ENCODE measurements around the gene SIVA1.

SIVA1 gene

DNA sequence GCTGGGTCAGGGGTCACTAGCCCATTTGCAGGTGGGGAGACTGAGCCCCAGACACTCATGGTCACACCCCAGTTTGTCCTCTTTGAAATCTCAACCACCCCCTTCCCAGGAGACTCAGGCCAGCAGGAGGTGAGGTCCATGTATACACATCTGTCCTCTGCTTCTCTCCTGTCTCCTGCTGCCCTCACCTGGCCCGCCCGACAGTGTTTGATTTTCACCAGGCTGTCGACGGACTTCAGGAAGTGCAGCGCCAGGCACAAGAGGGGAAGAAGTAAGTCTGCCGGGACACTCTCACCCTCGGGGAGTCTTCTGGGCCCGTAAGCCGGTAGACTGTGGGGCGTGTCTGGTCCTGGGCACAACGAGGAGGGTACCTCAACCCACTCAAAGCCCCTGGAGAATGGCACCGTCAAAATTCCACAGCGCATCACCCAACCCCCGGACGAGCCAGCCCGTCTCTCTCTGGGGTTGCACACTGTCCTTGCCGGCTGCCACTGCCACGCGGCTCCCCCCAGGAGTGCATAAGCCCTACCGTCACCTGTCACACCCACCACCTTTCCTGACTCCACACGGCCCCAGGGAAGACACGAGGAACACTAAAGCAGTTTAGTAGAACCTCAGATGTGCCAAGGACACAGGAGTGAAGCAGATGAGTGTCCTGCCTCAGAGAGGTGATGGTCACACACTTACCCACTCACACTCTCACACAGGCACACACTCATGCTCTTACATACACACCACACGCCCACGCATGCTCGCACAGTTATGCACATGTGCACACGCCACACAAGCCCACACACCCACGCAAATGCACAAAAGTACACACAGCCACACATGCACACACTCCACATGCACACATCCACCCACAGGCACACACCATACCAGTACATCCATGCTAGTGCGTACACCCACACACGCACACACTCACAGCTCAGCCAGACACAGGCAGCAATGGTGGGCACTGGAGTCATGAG lies 13.1 kb upstream of the SIVA1 start:
- H3K9me3 ChIP-seq (ENCODE audit: control insufficient read depth, insufficient read depth, low read length): no peaks in the 10 kb centered on the region
- H3K4me1 ChIP-seq (ENCODE audit: control insufficient read depth, insufficient read depth, low read length): no peaks in the 10 kb centered on the region
- peaks cover 7% of the 10 kb centered on the region for H3K36me3 ChIP-seq (ENCODE audit: control insufficient read depth, insufficient read depth, low read length)
- no peak overlapping the region for H3K4me3 ChIP-seq (ENCODE audit: low read depth, low read length)
- H3K9ac ChIP-seq (ENCODE audit: low read depth, low read length): no peak overlapping the region
- no peaks in the 10 kb centered on the region for H3K27me3 ChIP-seq (ENCODE audit: control insufficient read depth, insufficient read depth, low read length)

- no peak overlapping the region for H3K4me3 ChIP-seq (ENCODE audit: low read depth, low read length)
- no peaks in the 10 kb centered on the region for H3K4me1 ChIP-seq (ENCODE audit: control insufficient read depth, insufficient read depth, low read length)
- peaks cover 7% of the 10 kb centered on the region for H3K36me3 ChIP-seq (ENCODE audit: control insufficient read depth, insufficient read depth, low read length)
- no peaks in the 10 kb centered on the region for H3K27me3 ChIP-seq (ENCODE audit: control insufficient read depth, insufficient read depth, low read length)
- no peaks in the 10 kb centered on the region for H3K9me3 ChIP-seq (ENCODE audit: control insufficient read depth, insufficient read depth, low read length)
- no peak overlapping the region for H3K9ac ChIP-seq (ENCODE audit: low read depth, low read length)
Observed at GRCh38 chr14:104741108-104741802, 11.7 kb upstream of the SIVA1 start.

GRCh38 chr14:104741803-104742251 lies 11.1 kb upstream of the SIVA1 start:
- H3K4me3 ChIP-seq (ENCODE audit: low read depth, low read length): no peak overlapping the region

DNA sequence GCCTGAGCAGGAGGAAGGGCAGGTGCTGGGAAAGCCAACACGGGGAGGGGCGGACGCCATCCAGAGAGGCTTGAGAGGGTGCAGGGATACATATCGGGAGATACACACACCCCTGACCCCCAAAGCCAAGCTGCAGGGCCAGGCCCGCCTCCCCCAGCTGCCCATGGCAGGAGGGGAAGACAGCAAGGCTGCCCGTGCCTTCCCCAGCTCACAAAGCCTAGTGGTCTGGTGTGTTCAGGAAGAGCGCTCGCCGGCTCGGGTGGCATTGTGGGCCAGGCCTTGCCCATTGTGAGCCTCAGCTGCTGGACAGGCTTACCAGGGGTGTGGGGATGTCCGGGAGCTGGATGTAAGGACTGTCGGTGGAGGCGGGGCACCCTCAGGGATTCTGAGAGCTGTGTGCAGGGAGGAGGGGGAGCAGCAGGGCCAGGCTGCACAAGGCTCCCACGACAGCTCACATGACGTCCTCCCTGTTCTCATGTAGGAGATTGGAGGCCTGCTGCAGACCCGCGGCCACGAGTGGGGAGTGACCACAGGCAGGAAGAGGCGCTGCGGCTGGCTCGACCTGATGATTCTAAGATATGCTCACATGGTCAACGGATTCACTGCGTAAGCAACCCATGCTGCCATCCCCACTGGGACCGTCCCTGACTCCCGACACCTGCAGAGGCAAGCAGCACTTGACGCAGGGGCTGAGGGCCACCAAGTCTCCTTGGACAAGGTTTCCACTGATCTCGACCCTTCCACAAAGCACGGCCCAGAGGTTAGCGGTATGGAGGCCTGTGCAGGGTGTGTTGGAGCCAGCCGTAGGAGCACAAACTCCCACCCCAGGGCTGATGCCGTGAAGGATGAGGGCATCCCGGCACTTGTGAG lies 10.1 kb upstream of the SIVA1 start:
- Histone ChIP-seq H3K4me1 (ENCODE audit: control insufficient read depth, insufficient read depth, low read length) (no peaks in the 10 kb centered on the region), H3K9ac (ENCODE audit: low read depth, low read length) (no peak overlapping the region), H3K9me3 (ENCODE audit: control insufficient read depth, insufficient read depth, low read length) (no peaks in the 10 kb centered on the region), H3K36me3 (ENCODE audit: control insufficient read depth, insufficient read depth, low read length) (peaks cover 7% of the 10 kb centered on the region), H3K27me3 (ENCODE audit: control insufficient read depth, insufficient read depth, low read length) (no peaks in the 10 kb centered on the region), H3K4me3 (ENCODE audit: low read depth, low read length) (no peak overlapping the region)

More at GRCh38 chr14:104741803-104742251, 11.1 kb upstream of the SIVA1 start:
- H3K27me3 ChIP-seq (ENCODE audit: control insufficient read depth, insufficient read depth, low read length): no peaks in the 10 kb centered on the region
- no peaks in the 10 kb centered on the region for H3K9me3 ChIP-seq (ENCODE audit: control insufficient read depth, insufficient read depth, low read length)
- H3K36me3 ChIP-seq (ENCODE audit: control insufficient read depth, insufficient read depth, low read length): peaks cover 7% of the 10 kb centered on the region
- no peak overlapping the region for H3K9ac ChIP-seq (ENCODE audit: low read depth, low read length)
- no peaks in the 10 kb centered on the region for H3K4me1 ChIP-seq (ENCODE audit: control insufficient read depth, insufficient read depth, low read length)

DNA sequence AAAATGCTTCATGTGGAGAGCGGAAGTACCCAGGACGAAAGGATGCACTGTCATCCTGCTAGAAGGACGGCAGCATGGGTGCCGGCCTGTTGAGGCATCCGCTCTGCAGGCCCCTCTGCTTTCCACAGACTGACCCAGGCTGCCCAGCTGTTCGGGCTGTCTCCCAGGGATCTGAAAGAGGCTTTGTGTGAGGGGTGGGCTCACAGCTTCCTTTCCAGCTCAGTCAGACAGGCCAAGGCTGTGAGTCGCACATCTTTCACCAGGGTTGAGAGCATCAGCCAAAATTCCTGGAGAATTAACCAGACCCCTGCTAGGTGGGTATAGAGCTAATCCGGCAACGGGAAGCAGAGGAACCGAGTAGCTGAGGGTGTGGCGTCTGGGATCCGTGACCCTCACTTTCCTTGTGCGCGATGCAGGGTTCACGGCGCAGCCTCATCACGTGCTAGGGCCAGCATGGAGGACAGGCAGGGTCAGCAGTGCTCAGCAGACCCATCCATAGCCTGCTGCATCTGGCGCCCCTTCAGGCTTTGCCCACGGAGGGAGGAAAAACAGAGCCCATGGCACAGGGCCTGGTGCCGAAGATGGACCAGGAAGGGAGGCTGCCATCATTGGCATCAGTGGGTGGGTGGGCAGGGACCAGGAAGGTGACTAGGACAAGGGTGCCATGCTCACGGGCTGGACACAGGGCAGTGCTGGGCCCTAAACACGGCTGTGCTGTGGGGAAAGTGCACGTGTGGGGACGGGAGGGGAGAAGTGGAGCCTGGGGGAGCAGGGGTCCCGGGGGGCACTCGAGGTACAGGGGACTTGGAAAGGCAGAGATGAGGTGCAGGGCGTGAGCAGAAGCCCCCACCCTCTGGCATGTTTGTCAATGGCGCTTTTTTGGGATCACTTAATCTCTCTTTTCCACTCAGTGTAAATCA lies 9.2 kb upstream of the SIVA1 start:
- H3K9ac ChIP-seq (ENCODE audit: low read depth, low read length): no peak overlapping the region

DNA sequence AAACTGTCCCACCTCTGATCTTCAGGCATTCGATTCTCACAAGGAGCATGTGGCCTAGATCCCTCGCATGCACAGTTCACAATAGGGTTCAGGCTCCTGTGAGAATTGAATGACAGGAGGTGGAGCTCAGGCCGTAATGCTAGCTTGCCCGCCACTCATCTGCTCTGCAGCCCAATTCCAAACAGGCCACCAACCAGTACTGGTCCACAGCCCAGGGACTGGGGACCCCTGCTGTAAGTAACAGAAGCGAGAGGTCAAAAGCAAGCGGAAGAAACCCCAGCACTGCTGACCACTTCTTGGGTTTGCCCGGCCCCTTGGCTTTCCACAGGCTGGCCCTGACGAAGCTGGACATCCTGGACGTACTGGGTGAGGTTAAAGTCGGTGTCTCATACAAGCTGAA lies 8.5 kb upstream of the SIVA1 start:
- peaks cover 7% of the 10 kb centered on the region for H3K36me3 ChIP-seq (ENCODE audit: control insufficient read depth, insufficient read depth, low read length)
- no peak overlapping the region for H3K4me3 ChIP-seq (ENCODE audit: low read depth, low read length)
- H3K9me3 ChIP-seq (ENCODE audit: control insufficient read depth, insufficient read depth, low read length): no peaks in the 10 kb centered on the region
- no peak overlapping the region for H3K9ac ChIP-seq (ENCODE audit: low read depth, low read length)
- no peaks in the 10 kb centered on the region for H3K4me1 ChIP-seq (ENCODE audit: control insufficient read depth, insufficient read depth, low read length)
- H3K27me3 ChIP-seq (ENCODE audit: control insufficient read depth, insufficient read depth, low read length): no peaks in the 10 kb centered on the region

More for the DNA sequence above, 9.2 kb upstream of the SIVA1 start:
- Histone ChIP-seq H3K4me1 (ENCODE audit: control insufficient read depth, insufficient read depth, low read length) (no peaks in the 10 kb centered on the region), H3K4me3 (ENCODE audit: low read depth, low read length) (no peak overlapping the region), H3K27me3 (ENCODE audit: control insufficient read depth, insufficient read depth, low read length) (no peaks in the 10 kb centered on the region), H3K36me3 (ENCODE audit: control insufficient read depth, insufficient read depth, low read length) (peaks cover 7% of the 10 kb centered on the region), H3K9me3 (ENCODE audit: control insufficient read depth, insufficient read depth, low read length) (no peaks in the 10 kb centered on the region)

GRCh38 chr14:104745431-104745830 lies 7.5 kb upstream of the SIVA1 start:
- peaks cover 7% of the 10 kb centered on the region for H3K36me3 ChIP-seq (ENCODE audit: control insufficient read depth, insufficient read depth, low read length)
- no peak overlapping the region for H3K4me3 ChIP-seq (ENCODE audit: low read depth, low read length)
- no peak overlapping the region for H3K9ac ChIP-seq (ENCODE audit: low read depth, low read length)
- H3K27me3 ChIP-seq (ENCODE audit: control insufficient read depth, insufficient read depth, low read length): no peaks in the 10 kb centered on the region
- no peaks in the 10 kb centered on the region for H3K4me1 ChIP-seq (ENCODE audit: control insufficient read depth, insufficient read depth, low read length)
- H3K9me3 ChIP-seq (ENCODE audit: control insufficient read depth, insufficient read depth, low read length): no peaks in the 10 kb centered on the region

- H3K9ac ChIP-seq (ENCODE audit: low read depth, low read length): no peak overlapping the region
- H3K27me3 ChIP-seq (ENCODE audit: control insufficient read depth, insufficient read depth, low read length): no peaks in the 10 kb centered on the region
- no peaks in the 10 kb centered on the region for H3K4me1 ChIP-seq (ENCODE audit: control insufficient read depth, insufficient read depth, low read length)
- peaks cover 7% of the 10 kb centered on the region for H3K36me3 ChIP-seq (ENCODE audit: control insufficient read depth, insufficient read depth, low read length)
- no peaks in the 10 kb centered on the region for H3K9me3 ChIP-seq (ENCODE audit: control insufficient read depth, insufficient read depth, low read length)
- H3K4me3 ChIP-seq (ENCODE audit: low read depth, low read length): no peak overlapping the region
Observed at GRCh38 chr14:104746071-104746545, 6.8 kb upstream of the SIVA1 start.

GRCh38 chr14:104746934-104747481 lies 5.9 kb upstream of the SIVA1 start:
- H3K36me3 ChIP-seq (ENCODE audit: control insufficient read depth, insufficient read depth, low read length): peaks cover 4% of the 10 kb centered on the region
- H3K9me3 ChIP-seq (ENCODE audit: control insufficient read depth, insufficient read depth, low read length): no peaks in the 10 kb centered on the region
- H3K27me3 ChIP-seq (ENCODE audit: control insufficient read depth, insufficient read depth, low read length): no peaks in the 10 kb centered on the region
- H3K4me3 ChIP-seq (ENCODE audit: low read depth, low read length): no peak overlapping the region
- no peak overlapping the region for H3K9ac ChIP-seq (ENCODE audit: low read depth, low read length)
- H3K4me1 ChIP-seq (ENCODE audit: control insufficient read depth, insufficient read depth, low read length): no peaks in the 10 kb centered on the region

DNA sequence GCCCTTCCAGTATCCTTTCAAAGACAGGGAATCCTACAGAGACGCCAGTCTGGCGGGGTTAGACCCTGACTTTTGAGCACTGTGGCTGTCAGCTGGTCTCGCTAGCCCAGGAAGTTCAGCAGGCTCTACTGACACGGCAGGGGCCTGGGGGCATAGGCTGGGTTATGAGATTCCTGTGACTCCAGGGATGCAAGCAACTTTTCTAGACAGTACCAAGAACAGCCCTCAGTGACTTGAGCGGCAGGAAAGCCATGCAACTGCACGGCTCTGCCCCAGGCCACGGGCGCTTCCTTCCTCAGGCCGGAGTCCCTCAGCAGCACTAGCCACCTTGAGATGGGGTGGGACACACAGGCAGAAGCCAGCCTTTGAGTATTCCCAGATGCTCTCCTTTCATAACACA lies 5.1 kb upstream of the SIVA1 start:
- Histone ChIP-seq H3K36me3 (ENCODE audit: control insufficient read depth, insufficient read depth, low read length) (peaks cover 4% of the 10 kb centered on the region), H3K9ac (ENCODE audit: low read depth, low read length) (no peak overlapping the region), H3K27me3 (ENCODE audit: control insufficient read depth, insufficient read depth, low read length) (no peaks in the 10 kb centered on the region), H3K9me3 (ENCODE audit: control insufficient read depth, insufficient read depth, low read length) (no peaks in the 10 kb centered on the region), H3K4me3 (ENCODE audit: low read depth, low read length) (no peak overlapping the region), H3K4me1 (ENCODE audit: control insufficient read depth, insufficient read depth, low read length) (no peaks in the 10 kb centered on the region)

Measured in iPS-15b (cell line).